ENCODE results near the gene ARSA.
"Not testable (repeated sequence)": the region's sequence is repeated elsewhere in the genome, so short reads cannot be mapped to it uniquely, and the experiment has no call there.

ARSA gene

DNA sequence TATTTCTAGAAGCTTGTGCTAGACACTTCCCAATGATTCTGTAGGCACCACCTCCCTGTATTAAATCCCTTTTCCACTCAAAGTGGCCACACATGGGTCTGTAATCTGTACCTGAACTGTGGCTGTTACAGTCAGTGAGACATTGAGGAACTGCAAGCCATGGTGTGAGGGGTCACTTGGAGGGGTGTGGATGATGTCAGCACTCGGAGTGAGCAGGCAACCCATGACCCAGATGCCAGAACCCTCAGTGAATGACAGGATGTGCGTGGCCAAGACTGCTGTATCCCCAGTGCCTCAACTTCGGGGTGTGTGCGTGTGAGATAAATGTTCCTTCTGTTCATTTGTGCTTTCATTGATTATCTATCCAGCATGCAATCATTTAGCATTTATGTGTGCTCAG, 30.0 kb upstream of the ARSA start:
- Histone ChIP-seq H4K20me1 (ENCODE audit: control insufficient read depth, insufficient read depth, low read depth, low read length) (no peaks in the 10 kb centered on the region), H3K27me3 (ENCODE audit: control insufficient read depth, low read length) (peaks cover 4% of the 10 kb centered on the region; the same call in 1 of the 2 replicates), H3K27ac (ENCODE audit: low read depth, low read length) (no peak overlapping the region), H3K36me3 (ENCODE audit: control insufficient read depth, low read length) (no peaks in the 10 kb centered on the region), H3K4me3 (ENCODE audit: low read length) (no peak overlapping the region), H3K9me3 (ENCODE audit: control insufficient read depth, insufficient read depth, low read length) (no peaks in the 10 kb centered on the region), H3K79me2 (ENCODE audit: control insufficient read depth, low read length) (no peaks in the 10 kb centered on the region), H3K4me1 (ENCODE audit: control insufficient read depth, low read length) (no peaks in the 10 kb centered on the region), H3F3A (ENCODE audit: control insufficient read depth, insufficient read depth) (no peaks in the 10 kb centered on the region), H3K4me2 (ENCODE audit: low read length) (no peak overlapping the region), H3K9me2 (replicated peaks; ENCODE audit: control insufficient read depth, low read length) (no peaks in the 10 kb centered on the region)
- TF ChIP-seq, protein P1, sequence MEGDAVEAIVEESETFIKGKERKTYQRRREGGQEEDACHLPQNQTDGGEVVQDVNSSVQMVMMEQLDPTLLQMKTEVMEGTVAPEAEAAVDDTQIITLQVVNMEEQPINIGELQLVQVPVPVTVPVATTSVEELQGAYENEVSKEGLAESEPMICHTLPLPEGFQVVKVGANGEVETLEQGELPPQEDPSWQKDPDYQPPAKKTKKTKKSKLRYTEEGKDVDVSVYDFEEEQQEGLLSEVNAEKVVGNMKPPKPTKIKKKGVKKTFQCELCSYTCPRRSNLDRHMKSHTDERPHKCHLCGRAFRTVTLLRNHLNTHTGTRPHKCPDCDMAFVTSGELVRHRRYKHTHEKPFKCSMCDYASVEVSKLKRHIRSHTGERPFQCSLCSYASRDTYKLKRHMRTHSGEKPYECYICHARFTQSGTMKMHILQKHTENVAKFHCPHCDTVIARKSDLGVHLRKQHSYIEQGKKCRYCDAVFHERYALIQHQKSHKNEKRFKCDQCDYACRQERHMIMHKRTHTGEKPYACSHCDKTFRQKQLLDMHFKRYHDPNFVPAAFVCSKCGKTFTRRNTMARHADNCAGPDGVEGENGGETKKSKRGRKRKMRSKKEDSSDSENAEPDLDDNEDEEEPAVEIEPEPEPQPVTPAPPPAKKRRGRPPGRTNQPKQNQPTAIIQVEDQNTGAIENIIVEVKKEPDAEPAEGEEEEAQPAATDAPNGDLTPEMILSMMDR (IDR thresholded peaks at IDR 0.05; ENCODE audit: low read depth, low read length, poor library complexity, severe bottlenecking), result no peak
- TF ChIP-seq EZH2phosphoT487 (IDR thresholded peaks at IDR 0.05; ENCODE audit: borderline replicate concordance, low read length), result no peak

DNA sequence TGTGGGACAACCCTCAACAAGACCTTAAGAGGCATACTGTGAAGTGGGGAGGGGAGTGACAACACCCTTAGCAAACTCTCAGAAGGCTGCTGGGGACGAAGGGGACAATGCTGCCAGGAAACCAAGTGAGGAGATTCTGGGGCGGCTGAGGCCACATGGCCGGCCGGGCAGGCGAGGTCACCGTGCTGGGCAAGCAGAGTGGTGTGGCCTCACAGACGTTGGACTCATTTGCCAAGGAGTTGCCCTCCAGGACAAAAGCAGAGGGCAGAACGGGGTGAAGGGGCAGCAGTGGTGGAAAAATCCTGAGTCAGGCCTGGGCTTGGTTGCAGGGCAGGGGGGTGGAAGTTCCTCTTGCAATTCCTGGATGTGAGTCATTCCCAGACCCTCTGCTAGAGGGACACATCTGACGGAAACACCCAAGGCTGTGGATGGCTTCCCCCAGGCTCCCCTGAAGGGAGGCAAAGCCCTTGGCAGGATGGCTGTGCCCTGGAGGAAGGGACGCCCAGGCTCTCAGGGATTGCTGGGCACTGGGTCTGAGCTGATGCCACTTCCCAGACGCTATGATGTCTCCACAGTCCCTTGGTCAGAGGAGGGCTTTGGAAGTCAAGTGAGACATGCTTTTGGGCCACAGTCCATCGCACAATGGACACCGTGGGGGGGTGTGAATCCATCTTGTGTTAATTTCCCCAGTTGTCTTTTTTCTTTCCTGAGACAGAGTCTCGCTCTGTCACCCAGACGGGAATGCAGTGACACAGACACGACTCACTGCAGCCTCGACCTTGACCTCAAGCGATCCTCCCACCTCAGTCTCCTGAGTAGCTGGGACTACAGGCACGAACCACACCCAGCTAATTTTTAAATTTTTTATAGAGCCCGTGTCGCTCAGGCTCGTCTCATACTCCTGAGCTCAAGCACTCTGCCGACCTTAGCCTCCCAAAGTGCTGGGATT, 28.4 kb upstream of the ARSA start:
- H3K9me3 ChIP-seq (ENCODE audit: control insufficient read depth, insufficient read depth, low read length), result no peaks in the 10 kb centered on the region
- no peaks in the 10 kb centered on the region for H3K36me3 ChIP-seq (ENCODE audit: control insufficient read depth, low read length)
- TF ChIP-seq EZH2phosphoT487 (IDR thresholded peaks at IDR 0.05; ENCODE audit: borderline replicate concordance, low read length), result no peak
- TF ChIP-seq, protein P1 (IDR thresholded peaks at IDR 0.05; ENCODE audit: low read depth, low read length, poor library complexity, severe bottlenecking), result no peak
- no peak overlapping the region for H3K4me2 ChIP-seq (ENCODE audit: low read length)
- H3F3A ChIP-seq (ENCODE audit: control insufficient read depth, insufficient read depth), result no peaks in the 10 kb centered on the region
- H4K20me1 ChIP-seq (ENCODE audit: control insufficient read depth, insufficient read depth, low read depth, low read length), result no peaks in the 10 kb centered on the region
- no peaks in the 10 kb centered on the region for H3K79me2 ChIP-seq (ENCODE audit: control insufficient read depth, low read length)
- H3K4me3 ChIP-seq (ENCODE audit: low read length), result no peak overlapping the region
- no peaks in the 10 kb centered on the region for H3K9me2 ChIP-seq (replicated peaks; ENCODE audit: control insufficient read depth, low read length)
- no peak overlapping the region for H3K27ac ChIP-seq (ENCODE audit: low read depth, low read length)
- H3K4me1 ChIP-seq (ENCODE audit: control insufficient read depth, low read length), result no peaks in the 10 kb centered on the region
- H3K27me3 ChIP-seq (ENCODE audit: control insufficient read depth, low read length), result peaks cover 4% of the 10 kb centered on the region; the same call in 1 of the 2 replicates

- H3K4me2 ChIP-seq (ENCODE audit: low read length), result not testable (repeated sequence)
Observed at GRCh38 chr22:50654664-50655063, 26.7 kb upstream of the ARSA start.

GRCh38 chr22:50653256-50653655, 25.3 kb upstream of the ARSA start:
- no peak overlapping the region for H3K4me2 ChIP-seq (ENCODE audit: low read length)
- no peaks in the 10 kb centered on the region for H3K4me1 ChIP-seq (ENCODE audit: control insufficient read depth, low read length)
- TF ChIP-seq EZH2phosphoT487 (IDR thresholded peaks at IDR 0.05; ENCODE audit: borderline replicate concordance, low read length), result no peak
- TF ChIP-seq, protein P1 (IDR thresholded peaks at IDR 0.05; ENCODE audit: low read depth, low read length, poor library complexity, severe bottlenecking), result no peak
- H3K79me2 ChIP-seq (ENCODE audit: control insufficient read depth, low read length), result no peaks in the 10 kb centered on the region
- H3K27me3 ChIP-seq (ENCODE audit: control insufficient read depth, low read length), result peaks cover 4% of the 10 kb centered on the region; the same call in 1 of the 2 replicates
- no peak overlapping the region for H3K27ac ChIP-seq (ENCODE audit: low read depth, low read length)
- H3K9me3 ChIP-seq (ENCODE audit: control insufficient read depth, insufficient read depth, low read length), result peaks cover 4% of the 10 kb centered on the region; the same call in 1 of the 2 replicates
- no peaks in the 10 kb centered on the region for H4K20me1 ChIP-seq (ENCODE audit: control insufficient read depth, insufficient read depth, low read depth, low read length)
- H3K9me2 ChIP-seq (replicated peaks; ENCODE audit: control insufficient read depth, low read length), result no peaks in the 10 kb centered on the region
- H3K36me3 ChIP-seq (ENCODE audit: control insufficient read depth, low read length), result no peaks in the 10 kb centered on the region
- no peak overlapping the region for H3K4me3 ChIP-seq (ENCODE audit: low read length)
- no peaks in the 10 kb centered on the region for H3F3A ChIP-seq (ENCODE audit: control insufficient read depth, insufficient read depth)

More at GRCh38 chr22:50654664-50655063, 26.7 kb upstream of the ARSA start:
- H3F3A ChIP-seq (ENCODE audit: control insufficient read depth, insufficient read depth); H4K20me1 ChIP-seq (ENCODE audit: control insufficient read depth, insufficient read depth, low read depth, low read length); H3K4me1 ChIP-seq (ENCODE audit: control insufficient read depth, low read length); H3K9me3 ChIP-seq (ENCODE audit: control insufficient read depth, insufficient read depth, low read length); H3K36me3 ChIP-seq (ENCODE audit: control insufficient read depth, low read length); H3K27me3 ChIP-seq (ENCODE audit: control insufficient read depth, low read length); H3K4me3 ChIP-seq (ENCODE audit: low read length); H3K27ac ChIP-seq (ENCODE audit: low read depth, low read length); H3K9me2 ChIP-seq (replicated peaks; ENCODE audit: control insufficient read depth, low read length); H3K79me2 ChIP-seq (ENCODE audit: control insufficient read depth, low read length): not testable (repeated sequence)

DNA sequence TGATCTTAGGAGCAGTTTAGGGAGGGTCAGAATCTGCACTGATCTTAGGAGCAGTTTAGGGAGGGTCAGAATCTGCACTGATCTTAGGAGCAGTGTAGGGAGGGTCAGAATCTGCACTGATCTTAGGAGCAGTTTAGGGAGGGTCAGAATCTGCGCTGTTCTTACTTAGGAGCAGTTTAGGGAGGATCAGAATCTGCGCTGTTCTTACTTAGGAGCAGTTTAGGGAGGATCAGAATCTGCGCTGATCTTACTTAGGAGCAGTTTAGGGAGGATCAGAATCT, 15.8 kb upstream of the ARSA start:
- not testable (repeated sequence) for H3K36me3 ChIP-seq (ENCODE audit: control insufficient read depth, low read length); H4K20me1 ChIP-seq (ENCODE audit: control insufficient read depth, insufficient read depth, low read depth, low read length); H3K4me3 ChIP-seq (ENCODE audit: low read length); H3K27ac ChIP-seq (ENCODE audit: low read depth, low read length); H3K4me1 ChIP-seq (ENCODE audit: control insufficient read depth, low read length); H3K79me2 ChIP-seq (ENCODE audit: control insufficient read depth, low read length); H3K9me2 ChIP-seq (replicated peaks; ENCODE audit: control insufficient read depth, low read length); H3F3A ChIP-seq (ENCODE audit: control insufficient read depth, insufficient read depth); H3K4me2 ChIP-seq (ENCODE audit: low read length); H3K9me3 ChIP-seq (ENCODE audit: control insufficient read depth, insufficient read depth, low read length)
- H3K27me3 ChIP-seq (ENCODE audit: control insufficient read depth, low read length), result peaks cover 28% of the 10 kb centered on the region
